SKM-1 (cell line): ENCODE data around the gene MCAT.

Experiments
- DNase-seq: peaks from one replicate; lab custom pipeline; 2025; ENCODE audit not compliant: unreplicated experiment; lab: John Stamatoyannopoulos, UW

Gene MCAT

GRCh38 chr22:43142880-43143562 lies at the start of gene MCAT:
MCAT (minus strand) TSS chr22:43143398; CDS start chr22:43143348, 50 bp downstream.
- peak; percentile 44 for DNase-seq

- DNase-seq, result no peak
These were observed 48.6 kb upstream of the MCAT start for GRCh38 chr22:43191831-43192230.

- no peak for DNase-seq
These were observed 45.8 kb upstream of the MCAT start for GRCh38 chr22:43188829-43189545.

GRCh38 chr22:43187171-43188099 lies 44.2 kb upstream of the MCAT start:
- DNase-seq, result peak; percentile 89

GRCh38 chr22:43186272-43187170 lies 43.3 kb upstream of the MCAT start, which contains the start of gene TTLL12:
TTLL12 (minus strand) TSS chr22:43187134; CDS start chr22:43187069, 65 bp downstream.
- no peak for DNase-seq

GRCh38 chr22:43185860-43186261 lies 42.7 kb upstream of the MCAT start:
- no peak for DNase-seq

GRCh38 chr22:43183496-43184277 lies 40.5 kb upstream of the MCAT start:
- no peak for DNase-seq

- DNase-seq, result no peak
These were observed 39.5 kb upstream of the MCAT start for GRCh38 chr22:43182726-43183125.

- no peak for DNase-seq
These were observed 38.9 kb upstream of the MCAT start for GRCh38 chr22:43182118-43182517.

- no peak for DNase-seq
These were observed 38.3 kb upstream of the MCAT start for GRCh38 chr22:43181321-43182076.

GRCh38 chr22:43180670-43181069 lies 37.5 kb upstream of the MCAT start:
- DNase-seq, result no peak

GRCh38 chr22:43179911-43180195 lies 36.7 kb upstream of the MCAT start:
- no peak for DNase-seq

- DNase-seq, result no peak
These were observed 36.1 kb upstream of the MCAT start for GRCh38 chr22:43179146-43179910.

GRCh38 chr22:43177479-43177878 lies 34.3 kb upstream of the MCAT start:
- DNase-seq, result no peak

- no peak for DNase-seq
These were observed 32.9 kb upstream of the MCAT start for GRCh38 chr22:43176090-43176489.

GRCh38 chr22:43174941-43175531 lies 31.8 kb upstream of the MCAT start:
- no peak for DNase-seq

GRCh38 chr22:43173976-43174720 lies 30.9 kb upstream of the MCAT start:
- no peak for DNase-seq
